Measurements from ENCODE around the gene SLX4.

The SLX4 gene

GRCh38 chr16:3548859-3549258 lies 62.5 kb downstream of the SLX4 start:
- no peak for DNase-seq

GRCh38 chr16:3548445-3548844 lies 63.0 kb downstream of the SLX4 start:
- DNase-seq = no peak

DNA sequence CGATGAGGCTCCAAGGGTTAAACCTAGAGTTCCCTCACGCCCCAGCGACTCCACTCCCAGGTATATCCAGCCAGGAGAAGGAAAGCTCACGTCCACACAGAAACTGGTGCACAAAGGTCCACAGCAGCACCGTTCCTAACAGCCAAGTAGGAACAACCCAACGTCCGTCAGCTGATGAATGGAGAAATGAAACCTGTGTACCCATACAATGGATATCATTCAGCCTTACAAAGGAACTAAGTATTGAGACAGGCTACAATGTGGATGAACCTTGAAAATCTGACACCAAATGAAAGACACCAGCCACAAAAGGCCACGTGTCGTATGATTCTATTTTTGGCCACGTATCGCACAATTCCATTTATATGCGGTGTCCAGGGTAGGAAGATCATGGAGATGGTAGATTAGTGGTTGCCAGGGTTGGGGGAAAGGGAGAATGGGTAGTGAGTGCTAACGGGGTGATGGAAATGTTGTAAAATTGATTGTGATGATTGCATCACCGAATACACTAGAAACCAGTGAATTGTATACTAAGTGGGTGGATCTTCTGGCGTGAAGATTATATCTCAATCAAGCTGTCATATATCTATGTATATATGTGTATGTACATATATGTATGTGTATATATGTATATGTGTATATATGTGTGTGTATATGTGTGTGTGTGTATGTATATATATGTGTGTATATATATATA lies 64.3 kb downstream of the SLX4 start:
- no peak for DNase-seq

GRCh38 chr16:3542601-3543373 lies 68.6 kb downstream of the SLX4 start:
- DNase-seq = no peak

GRCh38 chr16:3541527-3542155 lies 69.8 kb downstream of the SLX4 start:
- no peak for DNase-seq

- DNase-seq = no peak
These were observed 73.2 kb downstream of the SLX4 start for GRCh38 chr16:3538222-3538621.

GRCh38 chr16:3536851-3537250 lies 74.6 kb downstream of the SLX4 start:
- DNase-seq = no peak

- no peak for DNase-seq
These were observed 75.1 kb downstream of the SLX4 start for GRCh38 chr16:3536271-3536731.

DNA sequence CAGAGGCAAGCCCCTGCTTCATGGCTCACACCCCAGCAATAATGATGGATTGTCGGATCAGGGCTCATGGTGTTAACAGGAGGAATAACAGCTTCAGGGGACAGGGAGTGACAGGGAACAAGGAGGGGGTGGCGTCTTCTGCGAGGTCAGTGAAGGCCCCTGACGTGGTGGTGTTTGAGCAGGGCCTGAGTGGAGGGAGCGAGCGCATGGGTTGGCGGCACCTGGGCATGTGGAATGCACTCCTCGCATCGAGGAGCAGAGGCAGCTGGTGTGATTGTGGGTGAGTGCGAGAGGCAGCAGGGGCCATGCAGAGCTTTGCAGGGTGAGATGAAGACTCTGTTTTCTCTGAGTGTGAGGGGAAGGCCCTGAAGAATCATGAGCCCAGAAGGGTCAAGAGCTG lies 77.3 kb downstream of the SLX4 start:
- no peak for DNase-seq

- DNase-seq = no peak
These were observed 78.7 kb downstream of the SLX4 start for GRCh38 chr16:3532741-3533140.

Data from activated naive CD4-positive, alpha-beta T cell treated with Interleukin-2 at 50 U/mL for 16 hours (primary cell).